Fibroblast of the aortic adventitia (primary cell): ENCODE measurements around the gene ACAP3. TPM values are rescaled to one million over a fixed set of nuclear protein-coding genes. Genes with fewer than 3 reads are reported as not detected.

Experiments
- DNase-seq: peaks from one replicate; pipeline ENCODE4 v3.0.0-alpha.2; 2010; ENCODE audit warnings: low read depth
- H3K4me3 ChIP-seq: 2 replicates; pipeline ENCODE4 v1.5.1; 2011; ENCODE audit warnings: low read depth, mild to moderate bottlenecking, control low read depth, low read length, moderate library complexity
- total RNA-seq: library from RNA; depleted of rRNA; stranded (reverse); fragments of >200 nt; gene quantifications from 2 replicates; pipeline ENCODE4 v1.2.3, GENCODE V29; 2012; ENCODE audit warnings: low replicate concordance
- TF ChIP-seq, protein P1 (sequence below): IDR thresholded peaks from 2 replicates; pipeline ENCODE4 v1.5.1; 2011; ENCODE audit warnings: mild to moderate bottlenecking, low read length, control low read depth, inconsistent platforms; ENCODE audit not compliant: insufficient read depth

The ACAP3 gene
- total RNA-seq, 1 donor = 43.2 TPM

DNA sequence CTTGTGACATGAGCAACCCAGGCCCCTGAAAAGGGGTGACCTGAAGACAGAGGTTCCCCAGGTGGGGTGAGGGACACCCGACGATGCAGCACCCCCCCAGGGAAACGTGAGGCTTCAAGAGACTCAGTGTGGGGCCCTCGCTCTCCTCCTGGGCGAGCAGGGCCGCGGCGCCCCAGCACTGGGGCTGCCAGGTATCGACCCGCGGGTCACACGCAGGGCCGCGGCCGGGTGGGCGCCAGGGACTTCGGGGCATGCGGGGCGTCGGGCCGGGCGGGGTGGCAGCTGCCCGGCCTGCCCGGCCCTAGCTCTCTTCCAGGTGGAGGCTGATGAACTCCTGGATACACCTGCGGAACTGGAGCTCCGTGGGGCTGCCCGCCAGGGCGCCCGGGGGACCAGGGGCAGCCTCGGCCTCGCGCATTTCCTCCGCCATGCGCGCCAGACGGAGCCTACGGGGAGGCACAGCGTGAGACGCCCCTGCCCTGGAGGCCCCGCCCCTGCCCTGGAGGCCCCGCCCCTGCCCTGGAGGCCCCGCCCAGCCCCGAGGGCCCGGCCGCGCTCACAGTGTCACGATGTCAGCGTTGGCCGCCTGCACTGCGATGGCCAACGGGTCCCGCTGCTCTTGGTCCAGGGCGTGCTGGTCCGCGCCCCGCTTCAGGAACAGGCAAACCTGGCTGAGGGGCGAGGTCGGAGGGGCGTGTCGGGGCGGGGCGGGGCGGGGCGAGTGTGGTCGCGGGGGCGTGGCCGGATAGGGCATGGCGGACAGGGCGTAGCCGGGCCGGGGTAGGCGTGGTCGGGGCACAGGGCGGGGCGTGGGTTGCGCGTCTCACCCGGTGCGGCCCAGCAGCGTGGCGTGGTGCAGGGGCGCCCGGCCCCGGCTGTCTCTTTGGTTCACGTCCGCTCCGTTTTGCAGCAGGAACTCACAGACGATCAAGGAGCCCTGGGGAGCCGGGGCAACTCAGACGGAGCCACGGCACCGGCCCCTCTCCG is 14.2 kb downstream of the ACAP3 start:
- no peak for DNase-seq
- H3K4me3 ChIP-seq = no peak overlapping the region
- TF ChIP-seq, protein P1, sequence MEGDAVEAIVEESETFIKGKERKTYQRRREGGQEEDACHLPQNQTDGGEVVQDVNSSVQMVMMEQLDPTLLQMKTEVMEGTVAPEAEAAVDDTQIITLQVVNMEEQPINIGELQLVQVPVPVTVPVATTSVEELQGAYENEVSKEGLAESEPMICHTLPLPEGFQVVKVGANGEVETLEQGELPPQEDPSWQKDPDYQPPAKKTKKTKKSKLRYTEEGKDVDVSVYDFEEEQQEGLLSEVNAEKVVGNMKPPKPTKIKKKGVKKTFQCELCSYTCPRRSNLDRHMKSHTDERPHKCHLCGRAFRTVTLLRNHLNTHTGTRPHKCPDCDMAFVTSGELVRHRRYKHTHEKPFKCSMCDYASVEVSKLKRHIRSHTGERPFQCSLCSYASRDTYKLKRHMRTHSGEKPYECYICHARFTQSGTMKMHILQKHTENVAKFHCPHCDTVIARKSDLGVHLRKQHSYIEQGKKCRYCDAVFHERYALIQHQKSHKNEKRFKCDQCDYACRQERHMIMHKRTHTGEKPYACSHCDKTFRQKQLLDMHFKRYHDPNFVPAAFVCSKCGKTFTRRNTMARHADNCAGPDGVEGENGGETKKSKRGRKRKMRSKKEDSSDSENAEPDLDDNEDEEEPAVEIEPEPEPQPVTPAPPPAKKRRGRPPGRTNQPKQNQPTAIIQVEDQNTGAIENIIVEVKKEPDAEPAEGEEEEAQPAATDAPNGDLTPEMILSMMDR = no peak

DNA sequence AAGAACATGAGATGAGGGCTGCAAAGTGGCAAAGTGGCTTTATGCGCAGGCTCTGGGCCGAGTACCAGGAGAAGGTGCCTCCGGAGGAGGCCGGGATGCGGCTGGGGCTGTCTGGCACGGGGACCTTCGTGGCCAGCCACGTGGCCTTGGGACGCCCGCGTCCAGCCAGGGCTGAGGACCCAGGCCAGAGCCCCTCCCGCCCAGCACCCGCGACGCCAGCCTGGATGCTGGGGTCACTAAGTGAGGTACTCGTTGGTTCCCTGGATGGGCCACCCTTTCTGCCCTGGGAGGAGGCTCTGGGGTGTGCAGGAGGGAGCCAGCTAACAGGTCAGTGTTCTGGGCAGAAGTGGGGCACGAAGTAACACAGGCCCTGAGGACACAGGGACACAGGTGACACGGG is 14.9 kb downstream of the ACAP3 start:
- no peak for DNase-seq
- no peak overlapping the region for H3K4me3 ChIP-seq
- TF ChIP-seq, protein P1 = no peak

DNA sequence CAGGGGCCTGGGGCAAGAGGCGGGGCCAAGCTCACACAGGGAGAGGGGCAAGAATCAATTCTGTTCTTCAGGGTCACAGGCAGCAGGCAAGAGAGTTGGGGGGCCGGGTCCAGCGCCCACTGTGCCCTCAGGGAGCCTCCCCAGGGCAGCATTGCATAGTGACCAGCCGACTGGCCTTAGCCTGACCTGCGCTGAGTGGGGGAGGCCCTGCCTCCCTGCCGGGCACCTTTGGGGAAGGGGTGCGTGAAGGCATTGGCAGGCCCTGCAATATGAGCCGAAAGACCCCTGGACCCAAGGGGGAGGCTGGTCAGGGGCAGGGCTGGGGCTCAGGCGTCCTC is 15.3 kb downstream of the ACAP3 start:
- H3K4me3 ChIP-seq = no peak overlapping the region
- no peak for DNase-seq
- TF ChIP-seq, protein P1 = no peak

DNA sequence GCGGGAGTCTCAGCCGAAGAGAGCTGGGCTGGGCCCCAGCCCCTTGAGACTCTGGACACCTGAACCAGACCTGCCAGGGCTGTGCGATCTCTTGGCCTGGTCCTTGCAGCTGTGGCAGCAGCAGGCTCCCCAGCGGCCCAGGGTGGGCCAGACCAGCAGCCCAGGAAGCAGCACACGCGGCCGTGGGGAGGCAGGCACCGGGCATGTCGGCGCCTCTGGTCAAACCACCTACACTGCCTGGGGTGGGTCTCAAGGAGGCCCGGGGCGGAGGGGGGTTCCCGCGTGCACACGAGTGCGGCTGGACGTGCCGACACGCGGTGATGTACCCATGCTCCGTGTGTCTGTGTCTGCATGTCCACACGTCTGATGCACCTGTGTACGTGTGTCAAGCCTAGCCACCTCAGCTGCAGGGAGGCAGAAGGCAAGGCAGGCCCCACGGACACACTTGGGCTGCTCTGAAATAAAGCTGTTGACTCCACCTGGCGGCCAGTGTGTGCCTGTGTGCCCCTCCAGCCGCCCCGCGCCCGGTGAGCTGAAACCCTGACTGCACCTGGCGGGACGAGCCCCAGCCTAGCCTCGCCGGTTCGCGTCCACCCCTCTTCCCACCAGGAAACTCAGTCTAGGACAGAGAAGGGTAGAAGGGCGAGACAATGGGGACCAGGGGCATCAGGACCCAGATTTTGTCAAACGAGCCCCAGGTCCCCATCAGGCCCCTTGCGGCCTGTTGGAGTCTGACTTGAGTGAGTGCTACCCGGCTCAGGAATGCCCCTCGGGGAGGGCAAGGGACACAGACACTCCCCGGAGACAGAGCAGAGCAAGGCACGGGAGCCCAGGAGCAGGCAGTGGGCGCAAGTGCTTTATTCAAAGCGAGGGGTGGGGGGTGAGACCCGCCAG is 15.9 kb downstream of the ACAP3 start:
- TF ChIP-seq, protein P1 = peak; percentile 65
- peak; percentile 60 for DNase-seq
- H3K4me3 ChIP-seq = no peak overlapping the region

DNA sequence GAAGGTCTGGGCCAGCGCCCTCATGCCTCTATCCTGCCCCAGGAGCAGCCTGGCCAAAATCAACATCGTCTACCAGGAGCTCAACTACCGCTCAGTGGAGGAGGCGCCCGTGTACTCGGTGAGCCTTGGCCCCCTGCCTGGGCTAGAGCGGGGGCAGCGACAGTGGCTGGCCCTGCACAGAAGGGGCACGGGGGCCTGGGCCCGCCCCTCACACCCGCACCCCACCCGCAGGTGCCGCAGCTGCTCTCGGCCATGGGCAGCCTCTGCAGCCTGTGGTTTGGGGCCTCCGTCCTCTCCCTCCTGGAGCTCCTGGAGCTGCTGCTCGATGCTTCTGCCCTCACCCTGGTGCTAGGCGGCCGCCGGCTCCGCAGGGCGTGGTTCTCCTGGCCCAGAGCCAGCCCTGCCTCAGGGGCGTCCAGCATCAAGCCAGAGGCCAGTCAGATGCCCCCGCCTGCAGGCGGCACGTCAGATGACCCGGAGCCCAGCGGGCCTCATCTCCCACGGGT is 16.7 kb downstream of the ACAP3 start:
- no peak overlapping the region for H3K4me3 ChIP-seq
- TF ChIP-seq, protein P1 = no peak
- DNase-seq = peak; percentile 41

DNA sequence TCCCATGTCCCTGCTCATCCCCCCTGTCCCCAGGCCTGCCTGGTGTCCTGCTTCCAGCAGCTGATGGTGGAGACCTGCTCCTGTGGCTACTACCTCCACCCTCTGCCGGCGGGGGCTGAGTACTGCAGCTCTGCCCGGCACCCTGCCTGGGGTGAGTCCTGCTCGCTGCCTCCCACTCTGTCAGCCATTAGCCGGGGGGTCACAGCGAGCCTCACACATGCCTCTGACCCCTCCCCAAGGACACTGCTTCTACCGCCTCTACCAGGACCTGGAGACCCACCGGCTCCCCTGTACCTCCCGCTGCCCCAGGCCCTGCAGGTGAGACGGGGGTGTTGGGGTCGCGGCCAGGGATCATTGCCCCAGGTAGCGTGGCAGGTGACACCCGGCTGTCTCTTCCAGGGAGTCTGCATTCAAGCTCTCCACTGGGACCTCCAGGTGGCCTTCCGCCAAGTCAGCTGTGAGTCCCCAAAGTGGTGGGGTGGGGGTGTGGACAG is 17.4 kb downstream of the ACAP3 start:
- no peak overlapping the region for H3K4me3 ChIP-seq
- TF ChIP-seq, protein P1 = peak; percentile 79
- DNase-seq = no peak
